Occipital lobe (tissue), 2 donors: Measurements from ENCODE around the gene PBX1. TPM values are rescaled to one million over a fixed set of nuclear protein-coding genes. Genes with fewer than 3 reads are reported as not detected.

Experiments
- DNase-seq: peaks from one replicate; lab custom pipeline; 2025; lab: John Stamatoyannopoulos, UW
- total RNA-seq: library from RNA; depleted of rRNA; stranded (reverse); fragments of >200 nt; gene quantifications from one replicate; pipeline ENCODE4 v1.2.3, GENCODE V29; 2014

PBX1 gene
- total RNA-seq, 1 donor from 2014 or later = 169 TPM

DNA sequence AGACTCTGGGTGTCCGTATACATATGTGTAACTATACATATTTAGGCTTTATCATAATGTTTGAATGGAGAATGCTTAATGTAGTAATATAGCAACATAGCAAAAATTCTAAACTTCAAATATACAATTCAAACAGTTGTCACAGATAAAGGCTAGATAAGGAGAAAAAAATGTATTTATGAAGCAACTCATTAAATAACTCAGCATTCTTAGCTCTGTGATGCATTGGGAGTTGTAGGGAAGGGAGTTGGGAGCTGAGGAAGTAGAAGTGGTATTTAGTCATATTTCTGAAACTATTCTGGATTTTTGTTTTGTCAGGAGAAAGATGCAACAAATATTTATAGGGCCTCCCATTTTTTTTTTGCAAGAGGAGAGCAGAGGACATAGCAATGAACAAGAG, 197.8 kb downstream of the PBX1 start:
- DNase-seq = no peak

DNA sequence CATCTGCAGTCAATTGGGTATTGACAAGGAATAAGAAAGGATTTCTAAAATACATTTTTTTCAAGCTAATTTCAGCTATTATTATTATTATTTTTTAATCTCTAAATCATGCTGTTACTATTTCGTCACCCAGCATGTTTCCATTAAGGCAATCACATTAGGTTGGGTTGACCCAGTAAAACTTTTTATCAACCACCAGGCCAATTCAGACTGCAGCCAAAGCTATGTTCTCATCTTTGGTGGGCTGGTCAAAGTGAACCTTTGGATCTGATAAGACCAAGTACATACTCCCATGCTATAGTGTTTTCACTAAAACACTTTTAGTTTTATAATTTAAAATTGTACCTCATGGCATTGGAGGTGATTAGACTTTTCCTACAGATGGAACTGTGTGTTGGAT, 198.6 kb downstream of the PBX1 start:
- DNase-seq = no peak

DNA sequence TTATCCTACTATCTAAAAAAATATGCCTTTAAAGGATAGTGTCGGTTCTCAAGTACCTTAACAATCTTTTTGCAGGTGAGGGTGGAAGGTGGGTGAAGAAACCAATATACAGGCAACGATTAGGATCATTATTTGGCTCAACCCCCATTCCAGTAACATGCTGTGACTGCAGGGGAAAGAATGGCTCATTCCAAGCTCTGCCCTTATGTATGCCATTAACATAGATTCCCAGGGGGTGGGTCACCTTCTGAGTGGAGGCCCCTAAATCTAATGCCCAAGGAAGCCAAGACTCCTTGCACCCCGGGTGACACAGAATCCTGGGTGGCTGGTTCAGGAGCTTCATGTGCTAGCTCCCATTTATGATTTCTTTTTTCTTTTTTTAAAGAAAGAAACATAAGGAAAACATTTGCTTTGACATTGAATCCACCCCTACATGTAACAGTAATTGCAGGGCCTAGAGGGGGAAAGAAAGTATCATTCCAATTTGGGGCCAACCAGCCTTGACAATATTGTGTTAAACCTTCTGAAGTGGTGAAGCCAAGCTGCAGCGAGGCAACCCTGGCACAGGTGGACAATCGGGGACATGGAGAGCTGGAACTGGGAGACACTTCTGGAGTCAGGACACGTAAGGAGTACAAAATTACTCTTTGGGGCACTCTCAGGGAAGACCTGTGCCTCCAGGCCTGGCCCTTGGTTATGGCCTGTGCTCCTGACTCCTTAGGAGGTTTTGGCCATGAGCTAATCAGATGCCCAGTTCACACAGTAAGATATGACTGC, 200.3 kb downstream of the PBX1 start:
- no peak for DNase-seq

DNA sequence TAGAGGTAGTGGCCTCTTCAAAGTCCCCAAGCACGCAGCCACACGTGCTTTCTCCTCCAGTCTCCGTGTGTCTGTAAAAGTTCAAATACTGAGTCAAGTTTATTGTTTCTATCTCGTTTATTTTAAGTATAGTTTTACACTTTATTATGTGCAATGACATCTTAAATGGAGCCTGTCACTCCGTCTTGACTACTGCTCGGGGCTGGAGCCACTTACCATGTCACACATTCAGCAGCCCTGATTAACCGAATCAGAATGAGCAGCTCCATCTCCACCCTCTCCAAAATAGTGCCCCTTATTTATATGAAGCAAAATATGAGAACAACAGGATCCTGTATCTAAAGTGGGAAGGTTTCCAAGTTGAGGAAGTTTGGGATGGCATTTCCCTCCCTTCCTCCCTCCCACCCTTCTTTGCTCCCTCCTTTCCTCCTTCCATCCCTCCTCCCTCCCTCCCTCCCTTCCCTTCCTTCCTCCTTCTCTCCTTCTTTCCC, 201.0 kb downstream of the PBX1 start:
- DNase-seq = no peak

DNA sequence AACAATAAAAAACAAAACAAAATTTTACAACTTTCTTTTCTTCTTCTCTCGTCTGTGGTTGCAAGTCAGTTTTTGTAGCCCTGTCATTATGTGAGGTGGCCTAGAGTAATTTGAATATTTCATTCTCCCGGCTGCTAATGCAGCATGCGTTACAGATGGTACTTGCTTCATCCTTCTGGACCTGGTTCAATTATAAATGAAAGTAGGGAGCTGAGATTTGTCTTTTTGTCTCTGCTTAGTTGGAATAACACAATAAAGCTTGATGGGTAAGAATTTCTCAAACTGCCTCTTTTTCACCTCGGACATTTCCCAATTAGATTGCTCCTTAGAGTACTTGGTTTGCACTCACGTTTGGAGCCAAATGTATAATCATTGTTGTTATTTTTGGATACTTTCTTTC, 201.6 kb downstream of the PBX1 start:
- DNase-seq = no peak

DNA sequence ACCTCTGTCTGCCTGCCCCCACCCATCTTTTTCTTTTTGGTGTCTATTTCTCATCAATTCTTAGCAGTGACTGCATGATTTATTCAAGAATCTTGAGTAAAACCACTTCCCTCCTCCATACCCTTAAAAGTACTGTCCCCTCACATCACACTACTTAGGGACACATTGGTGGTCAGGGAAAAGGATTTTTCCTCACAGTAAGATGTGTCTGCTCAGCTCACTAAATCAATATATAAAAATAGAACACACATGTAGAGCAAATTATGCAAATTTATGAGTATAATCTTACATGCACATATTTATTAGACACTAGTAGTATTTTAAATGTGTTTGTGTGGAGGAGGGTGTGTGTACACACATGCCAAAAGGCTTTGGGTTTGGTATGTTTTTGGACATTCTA, 202.0 kb downstream of the PBX1 start:
- no peak for DNase-seq

DNA sequence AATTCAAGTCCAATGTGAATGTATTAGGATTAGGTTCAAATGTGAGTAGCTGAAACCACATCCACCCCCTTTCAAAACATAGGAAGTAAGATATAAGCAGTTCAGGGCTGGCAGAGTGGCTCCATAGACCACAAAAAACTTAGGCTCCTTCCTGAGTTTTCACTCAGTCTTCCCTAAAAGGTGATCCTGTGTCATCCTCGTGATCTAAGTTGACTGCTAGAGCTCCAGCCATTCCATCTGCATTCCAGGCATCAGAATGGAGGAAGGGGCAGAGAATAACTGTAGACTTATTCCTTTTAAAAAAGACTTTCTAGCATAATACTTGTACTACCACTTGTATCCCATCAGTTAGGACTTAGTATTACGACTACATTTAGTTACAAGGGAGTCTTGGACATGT, 204.1 kb downstream of the PBX1 start:
- no peak for DNase-seq

DNA sequence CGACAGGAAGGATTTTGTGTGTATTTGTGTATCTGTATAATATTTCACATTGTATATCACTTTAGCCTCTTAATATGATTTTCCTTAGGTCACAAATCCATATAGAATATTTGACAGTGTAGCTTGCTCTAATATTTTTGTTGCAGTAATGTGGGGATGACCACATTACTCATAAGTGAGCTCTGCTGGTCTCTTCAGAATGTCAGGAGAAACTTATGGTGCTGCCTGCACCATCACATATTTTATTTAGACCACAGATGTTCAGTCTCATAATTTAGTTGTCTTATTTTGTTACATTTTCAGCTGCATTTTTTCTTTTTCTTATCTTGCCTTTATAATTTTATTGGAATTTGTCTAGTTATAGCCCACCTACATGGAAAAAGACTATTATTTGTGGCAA, 205.3 kb downstream of the PBX1 start:
- no peak for DNase-seq

DNA sequence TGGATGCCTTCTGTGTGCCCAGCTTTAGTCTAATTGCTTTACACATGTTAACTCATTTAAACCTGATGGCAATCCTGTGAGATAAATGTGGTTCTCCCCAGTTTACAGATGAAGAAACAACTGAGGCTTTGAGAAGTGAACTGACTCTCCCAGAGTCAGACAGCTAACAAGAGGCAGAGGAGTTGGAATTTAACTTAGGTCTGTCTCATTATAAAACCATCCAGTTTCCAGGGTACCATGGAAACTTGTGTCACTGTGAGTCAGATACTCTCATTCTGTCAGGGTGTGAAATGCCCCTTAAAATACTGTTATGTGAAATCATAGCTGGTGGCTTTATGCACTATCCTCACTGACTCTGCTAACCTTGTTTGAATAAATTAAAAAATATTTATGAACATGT, 206.6 kb downstream of the PBX1 start:
- DNase-seq = no peak

DNA sequence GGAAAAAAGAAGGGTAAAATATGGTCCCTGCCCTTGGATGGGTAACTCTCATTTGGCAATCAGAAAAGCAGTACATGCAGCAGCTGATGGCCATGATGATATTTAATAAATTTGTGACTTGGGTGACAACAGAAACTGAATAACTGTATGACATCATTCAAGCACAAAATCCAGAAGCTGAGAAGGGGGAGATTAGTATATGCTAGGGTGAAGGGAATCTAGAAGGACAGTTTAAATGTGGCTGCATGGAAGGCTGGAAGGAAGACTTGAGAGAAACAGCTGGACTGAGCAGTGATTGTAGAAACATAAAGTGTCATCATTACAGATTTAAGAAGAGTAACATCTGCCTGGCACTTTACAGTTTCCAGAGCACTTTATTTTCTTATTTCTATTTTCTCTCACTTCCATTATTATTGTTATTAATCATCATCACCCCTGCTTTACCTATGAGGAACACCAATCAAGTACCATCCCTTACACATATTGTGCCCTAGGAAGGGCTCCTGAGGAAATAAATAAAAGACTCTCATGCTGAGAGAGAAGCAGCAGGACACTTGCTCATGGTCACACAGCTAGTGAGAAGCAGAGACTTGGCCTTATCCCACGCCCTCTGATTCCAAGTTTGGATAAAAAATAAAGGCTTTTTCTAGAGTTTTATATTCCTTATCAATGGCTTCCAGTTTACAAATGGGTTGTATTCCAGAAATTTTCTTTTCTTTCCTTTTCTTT, 207.2 kb downstream of the PBX1 start:
- no peak for DNase-seq

DNA sequence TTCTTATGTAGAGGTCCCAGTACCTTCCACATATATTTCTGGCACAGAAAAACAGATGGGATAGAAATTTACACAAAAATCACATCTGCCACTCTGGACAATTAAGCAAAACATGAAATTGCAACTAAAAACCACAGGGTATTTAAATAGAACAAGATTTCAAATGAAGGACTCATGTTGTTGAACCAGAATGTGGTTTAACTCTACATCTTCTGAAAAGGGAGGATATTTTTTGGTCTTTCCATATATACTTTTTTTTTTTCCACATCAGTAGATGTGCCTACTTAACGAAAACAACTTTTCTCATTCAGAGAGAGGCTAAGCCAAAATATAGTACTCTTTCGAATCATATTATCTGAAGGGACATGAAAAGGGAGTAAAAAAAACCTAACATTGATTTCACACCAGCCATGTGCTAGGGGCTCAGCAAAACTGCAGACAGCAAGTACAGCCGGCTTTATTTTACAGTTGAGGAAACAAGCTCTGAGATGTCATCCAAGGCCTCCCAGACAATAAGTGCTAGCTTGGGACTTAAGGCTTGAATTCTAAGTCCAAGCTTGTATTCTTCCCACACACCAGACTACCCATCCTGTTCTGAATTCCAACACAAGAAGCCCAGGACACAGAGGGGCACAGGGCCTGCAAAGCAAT, 208.9 kb downstream of the PBX1 start:
- no peak for DNase-seq

DNA sequence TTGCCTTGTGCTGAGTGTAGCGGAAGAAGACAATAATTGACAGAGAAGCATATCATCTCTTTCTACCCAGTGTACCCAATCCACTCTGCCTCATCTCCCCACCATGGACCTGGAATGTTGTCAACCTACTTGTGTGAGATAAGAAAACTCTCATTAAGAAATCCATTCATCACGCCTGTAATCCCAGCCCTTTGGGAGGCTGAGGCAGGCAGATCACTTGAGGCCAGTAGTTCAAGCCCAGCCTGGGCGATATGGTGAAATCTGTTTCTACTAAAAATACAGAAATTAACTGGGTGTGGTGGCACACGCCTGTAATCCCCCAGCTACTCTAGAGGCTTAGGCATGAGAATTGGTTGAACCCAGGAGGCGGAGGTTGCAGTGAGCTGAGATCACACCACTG, 209.6 kb downstream of the PBX1 start:
- DNase-seq = no peak

DNA sequence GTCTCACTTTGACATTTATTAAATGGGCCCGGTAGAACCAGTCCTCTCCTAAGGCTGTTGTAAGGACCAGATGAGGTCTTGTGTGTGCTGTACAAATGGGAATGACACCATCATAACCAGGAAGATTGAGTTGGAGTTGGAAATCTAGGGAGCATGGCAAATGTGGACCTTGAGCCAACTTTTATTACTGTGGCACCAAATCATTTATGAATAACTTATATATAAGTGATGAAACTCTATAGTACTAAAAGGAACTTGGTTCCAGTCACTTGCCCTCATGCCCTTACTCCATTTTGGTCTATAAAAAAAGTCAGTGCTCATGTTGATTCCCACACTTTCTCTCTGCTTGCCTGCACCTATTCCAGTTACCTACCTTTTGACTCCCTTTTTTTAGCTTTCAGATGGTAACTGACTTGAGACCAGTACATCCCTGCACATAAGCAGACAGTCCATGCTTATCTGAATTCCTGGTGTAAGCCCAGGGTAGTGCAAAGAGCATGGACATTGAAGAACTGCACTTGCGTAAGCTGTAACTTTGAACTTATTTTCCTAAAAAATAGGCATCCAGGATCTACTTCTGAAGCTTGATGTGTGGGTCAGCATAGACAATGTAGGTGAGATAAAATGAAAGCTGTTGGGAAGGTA, 210.6 kb downstream of the PBX1 start:
- DNase-seq = no peak

DNA sequence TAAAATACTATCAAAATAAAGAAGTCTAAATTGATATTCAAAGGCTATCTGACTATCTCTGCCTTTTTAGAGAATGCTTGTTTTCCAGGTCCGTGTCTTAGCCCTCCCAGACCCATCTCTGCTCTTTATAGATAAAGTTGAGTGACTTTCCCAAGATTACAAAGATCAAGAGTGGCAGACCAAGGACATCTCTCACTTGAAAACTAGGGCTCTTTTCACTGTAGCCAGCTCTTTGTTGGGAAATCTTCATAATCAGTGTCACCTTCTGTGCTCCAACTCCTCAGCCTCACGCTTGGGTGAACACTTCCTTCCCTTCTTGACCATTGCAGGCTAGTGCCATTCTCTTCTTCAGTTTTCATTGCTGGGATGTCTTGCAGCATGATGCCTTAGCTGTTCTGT, 211.1 kb downstream of the PBX1 start:
- no peak for DNase-seq

DNA sequence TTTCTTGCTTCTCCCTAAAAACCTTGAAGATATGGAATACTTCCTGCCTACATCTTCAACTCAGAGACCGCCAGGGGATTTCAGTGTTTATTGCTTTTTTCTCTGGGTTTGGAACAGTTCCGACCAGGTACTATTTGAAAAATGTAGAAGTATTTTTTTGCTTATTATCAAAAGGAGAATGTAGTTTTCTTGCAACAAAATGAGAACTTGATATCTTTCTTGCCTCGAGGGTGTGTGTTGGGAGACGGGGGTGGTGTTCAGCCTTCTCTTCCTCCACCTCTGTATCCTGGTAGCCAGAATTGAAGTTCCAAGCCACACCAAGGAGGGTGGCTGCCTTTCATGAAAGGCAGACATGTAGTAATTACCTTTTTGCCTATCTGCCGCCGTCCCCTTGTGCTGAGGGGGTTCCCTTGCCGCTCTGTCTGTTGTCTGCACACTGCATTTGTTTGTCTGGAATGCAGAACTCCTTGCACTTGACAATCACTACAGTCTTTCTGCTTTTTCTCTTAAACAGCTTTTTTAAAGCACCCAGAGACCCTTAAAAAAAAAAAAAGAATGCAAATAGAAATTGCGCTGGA, 212.1 kb downstream of the PBX1 start:
- no peak for DNase-seq

DNA sequence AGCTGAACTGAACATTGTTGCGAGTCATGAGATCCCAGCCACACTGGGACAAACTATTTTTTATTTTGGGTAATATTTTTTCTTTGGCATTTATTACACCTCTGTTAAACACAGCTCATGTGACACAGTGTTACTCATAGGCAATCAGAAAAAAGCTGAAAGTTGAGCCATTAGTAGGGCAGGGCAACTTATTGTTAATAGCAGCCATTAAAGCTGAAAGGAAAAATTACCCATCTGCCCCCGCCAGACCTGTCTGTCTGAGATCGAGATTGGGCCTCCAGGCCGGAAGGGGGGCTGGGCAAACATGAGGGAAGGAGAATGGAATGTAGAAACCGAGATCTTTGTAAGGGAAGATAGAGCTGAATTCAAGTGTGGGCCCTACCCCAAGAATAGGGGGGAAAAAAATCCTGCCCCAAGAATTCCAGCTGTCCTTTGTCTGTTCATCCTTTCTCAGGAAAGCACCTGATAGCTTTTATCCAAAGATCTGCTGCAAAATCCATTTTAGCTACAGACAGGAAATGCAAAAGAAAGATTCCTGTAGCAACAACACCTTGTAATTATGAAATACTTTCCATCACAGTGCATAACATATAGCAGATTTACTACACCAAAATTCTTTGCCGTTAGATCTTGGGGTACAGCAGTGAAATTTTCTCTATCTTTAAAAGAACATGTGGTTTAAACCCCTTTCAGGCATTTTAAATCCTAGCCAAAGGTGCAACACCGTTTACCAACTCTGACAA, 212.8 kb downstream of the PBX1 start:
- DNase-seq = no peak

DNA sequence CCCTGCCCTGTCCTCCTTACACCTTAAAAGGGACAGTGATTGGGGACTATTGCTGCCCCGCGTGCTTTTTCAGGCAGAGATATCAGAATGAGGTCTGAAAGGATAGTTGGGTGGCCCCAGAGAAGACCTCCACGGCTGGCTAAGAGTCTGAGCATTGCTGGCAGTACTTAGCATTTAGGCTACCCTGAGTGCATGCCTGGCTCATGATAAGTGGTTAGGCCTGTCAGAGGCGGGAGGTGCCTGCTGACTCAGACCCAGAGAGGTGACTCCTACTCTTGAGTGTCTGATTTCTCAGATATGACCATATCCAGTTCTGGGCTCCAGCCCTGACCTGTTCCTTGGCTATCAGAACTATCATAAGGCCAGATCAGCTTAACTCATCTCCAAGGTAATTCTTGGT, 213.7 kb downstream of the PBX1 start:
- DNase-seq = no peak

DNA sequence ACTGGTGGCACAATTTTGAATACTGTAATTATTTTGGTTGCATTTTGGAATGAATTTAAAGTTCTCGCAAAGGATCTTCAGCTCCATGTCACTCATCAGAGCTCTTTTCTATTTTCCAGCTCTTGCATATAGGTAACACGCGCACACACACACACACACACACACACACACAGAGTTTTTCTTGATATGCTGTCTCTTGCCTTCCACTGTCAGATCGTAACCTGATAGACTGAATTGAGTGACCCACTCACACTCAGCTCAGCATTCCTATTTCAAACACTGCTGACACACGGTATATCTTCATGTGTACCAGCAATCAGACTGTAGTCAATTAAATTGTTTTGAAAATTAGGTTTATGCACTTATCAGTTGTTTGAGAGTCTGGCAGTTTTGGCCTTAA, 214.1 kb downstream of the PBX1 start:
- no peak for DNase-seq

DNA sequence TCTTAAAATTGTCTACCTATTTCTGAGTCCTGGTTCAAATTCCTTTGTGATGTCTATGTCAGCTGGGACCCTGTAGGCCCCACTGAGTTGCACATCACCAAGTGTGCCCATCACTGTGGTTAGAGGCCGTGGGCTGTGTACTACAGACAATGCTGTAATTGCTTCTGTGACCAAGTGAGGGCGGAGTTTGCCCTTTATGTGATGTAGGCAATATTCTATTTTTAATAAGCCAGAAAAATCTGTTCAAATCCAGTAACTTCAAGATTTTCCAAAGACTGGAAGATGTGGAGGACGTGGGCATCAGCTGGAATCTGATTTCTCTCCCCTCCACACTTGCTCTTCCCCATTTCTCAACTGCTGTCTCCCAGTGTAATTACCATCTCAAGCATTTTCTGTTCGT, 215.4 kb downstream of the PBX1 start:
- DNase-seq = no peak

DNA sequence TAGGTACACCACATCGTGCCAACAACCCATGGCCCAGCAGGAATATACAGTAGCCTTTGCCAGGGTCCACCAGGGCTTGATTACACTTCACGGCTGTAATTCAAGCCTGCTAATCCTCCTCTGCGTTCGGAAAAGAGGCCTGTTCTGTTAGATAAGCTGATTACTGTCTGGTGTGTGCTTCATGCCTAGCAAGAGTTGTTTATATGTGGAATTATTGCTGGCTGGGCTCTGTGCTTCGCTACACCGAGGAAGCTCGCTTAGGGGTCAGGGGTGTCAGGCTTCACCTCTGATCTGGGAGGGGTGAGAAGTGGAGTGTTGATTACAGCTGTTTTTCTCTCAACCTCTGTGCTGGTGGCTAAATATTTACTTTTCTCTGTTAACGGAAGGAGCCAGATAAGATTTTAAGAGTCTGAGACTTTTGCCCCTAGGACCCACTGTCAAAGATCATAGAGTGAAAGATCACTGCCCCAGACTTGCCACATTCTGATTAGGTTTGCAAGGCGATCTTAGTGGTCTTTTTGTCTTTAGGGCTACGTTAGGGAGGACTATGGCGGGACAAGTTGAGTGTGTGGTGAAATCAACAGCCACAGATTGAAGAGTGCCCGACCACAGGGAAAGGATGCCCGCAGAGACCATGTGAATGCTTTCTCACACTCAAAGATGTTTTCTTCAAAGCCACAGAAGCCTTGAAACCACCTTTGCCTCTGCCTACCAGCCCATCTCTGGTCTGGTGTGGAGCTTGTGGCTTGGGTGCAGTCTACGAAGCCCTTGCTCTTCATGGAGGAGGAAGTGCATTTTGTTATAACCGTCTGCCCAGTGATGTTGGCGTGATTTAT, 216.1 kb downstream of the PBX1 start:
- no peak for DNase-seq
